BJ (cell line): ENCODE data around the gene ZNF670. TPM values are rescaled to one million over a fixed set of nuclear protein-coding genes. Genes with fewer than 3 reads are reported as not detected.

Experiments
- CTCF ChIA-PET: fragments of 350-600 bp; formaldehyde crosslinking; extraction: SDS; loops from one replicate; lab custom pipeline; 2021; ENCODE audit warnings: antibody characterized with exemption, inconsistent platforms; lab: Yijun Ruan, JAX
- POLR2A ChIA-PET: fragments of 300-600 bp; sonication (Branson Sonifier 250); formaldehyde crosslinking; extraction: SDS; loops from one replicate; lab custom pipeline; 2021; ENCODE audit warnings: antibody characterized with exemption; lab: Charles Lee
- DNase-seq: peaks from one replicate; pipeline ENCODE4 v3.0.0-alpha.2; 2011; ENCODE audit warnings: low read depth
- H3K27me3 ChIP-seq: 2 replicates; pipeline ENCODE4 v1.6.0; 2011; ENCODE audit warnings: low read length; ENCODE audit not compliant: control insufficient read depth, insufficient read depth
- H3K36me3 ChIP-seq: 2 replicates; pipeline ENCODE4 v1.5.1; 2011; ENCODE audit warnings: low read length; ENCODE audit not compliant: control insufficient read depth, insufficient read depth
- H3K4me3 ChIP-seq: 2 replicates; pipeline ENCODE4 v1.5.1; 2011; ENCODE audit warnings: low read depth, mild to moderate bottlenecking, control low read depth, low read length
- CTCF ChIP-seq: IDR thresholded peaks from 2 replicates; pipeline ENCODE4 v1.5.1; 2011; ENCODE audit warnings: low read depth, mild to moderate bottlenecking, control low read depth, inconsistent platforms, low read length, moderate library complexity; ENCODE audit not compliant: insufficient read depth
- polyA plus RNA-seq: library from polyadenylated mRNA; depleted of rRNA; stranded (reverse); fragments of >200 nt; gene quantifications from 2 replicates; pipeline ENCODE4 v1.2.3, GENCODE V29; 2011

Gene ZNF670
- polyA plus RNA-seq, 1 experiment = 0.66 TPM

GRCh38 chr1:247096112-247096511, 17.5 kb upstream of the ZNF670 start:
- Histone ChIP-seq H3K4me3 (no peak overlapping the region), H3K27me3 (no peaks in the 10 kb centered on the region), H3K36me3 (peaks cover 9% of the 10 kb centered on the region; the same call in 1 of the 2 replicates)
- TF ChIP-seq CTCF = no peak
- POLR2A ChIA-PET = no interaction called here
- DNase-seq = no peak
- CTCF ChIA-PET = no interaction called here

- POLR2A ChIA-PET = no interaction called here
- Histone ChIP-seq H3K4me3 (no peak overlapping the region), H3K27me3 (no peaks in the 10 kb centered on the region), H3K36me3 (no peaks in the 10 kb centered on the region)
- CTCF ChIA-PET = no interaction called here
- DNase-seq = no peak
- no peak for TF ChIP-seq CTCF
Measured at GRCh38 chr1:247090455-247090854, 11.8 kb upstream of the ZNF670 start.

DNA sequence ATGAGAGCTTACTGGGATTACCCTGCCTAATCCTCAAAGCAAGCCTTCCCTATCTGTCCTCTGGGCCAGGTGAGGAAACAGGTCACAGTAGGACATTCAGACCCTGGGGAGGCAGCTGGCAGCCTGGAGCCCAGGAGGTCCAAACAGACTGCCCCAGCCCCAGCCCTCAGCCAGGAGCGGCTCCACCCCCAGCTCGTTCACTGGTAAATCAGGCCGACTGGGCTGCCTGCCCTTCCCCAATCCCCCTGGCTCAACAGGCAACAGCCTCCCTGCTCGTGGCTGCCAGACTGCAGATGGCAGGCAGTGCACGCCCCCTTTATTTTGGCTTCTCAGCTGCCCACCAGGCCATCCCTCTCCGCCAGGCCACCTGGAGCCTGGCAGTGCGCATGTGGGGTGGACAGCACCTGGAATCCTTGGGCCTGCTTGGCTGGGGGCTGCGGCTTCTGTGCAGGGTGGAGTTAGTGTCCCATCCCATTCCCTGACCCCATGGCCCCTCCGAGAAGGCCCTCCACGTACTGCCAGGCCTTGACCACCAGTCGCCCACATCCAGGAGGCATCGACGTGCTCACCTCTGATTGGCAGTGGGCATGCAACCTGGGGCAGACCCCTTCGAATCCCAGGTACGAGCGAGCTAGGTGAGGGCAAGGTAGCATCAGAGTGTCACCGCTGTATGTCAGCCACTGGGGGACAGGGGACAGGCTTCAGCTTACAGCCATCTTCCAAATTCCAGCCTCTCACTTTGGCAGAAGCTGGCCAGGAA, 11.2 kb upstream of the ZNF670 start:
- POLR2A ChIA-PET = no interaction called here
- no peak for TF ChIP-seq CTCF

DNA sequence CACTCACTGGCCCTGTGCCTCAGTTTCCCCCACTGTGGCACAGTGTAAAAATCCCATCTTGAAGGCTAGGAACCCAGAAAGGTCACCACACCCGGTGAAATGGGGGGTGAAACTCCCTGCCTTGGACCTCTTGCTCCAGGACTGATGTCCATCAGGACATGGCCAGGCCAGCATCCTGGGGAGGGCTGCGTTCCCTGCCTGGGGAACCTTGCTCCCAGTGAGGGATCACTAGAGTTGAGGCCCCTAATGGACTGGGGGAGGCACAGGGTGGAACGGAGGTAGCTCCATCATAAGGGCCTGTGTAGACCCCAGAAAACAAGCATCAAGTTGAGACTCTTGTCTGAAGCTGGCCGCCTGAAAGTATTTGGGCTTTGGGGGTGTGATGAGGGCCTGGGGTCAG, 10.4 kb upstream of the ZNF670 start:
- no peak for TF ChIP-seq CTCF
- Histone ChIP-seq H3K4me3 (no peak overlapping the region), H3K36me3 (no peaks in the 10 kb centered on the region), H3K27me3 (no peaks in the 10 kb centered on the region)
- ChIA-PET POLR2A (no interaction called here), CTCF (interaction anchor here (0.9 kb wide), 1 partner anchor 10 kb away, joined by 3 read pairs; the partner anchor contains the start of gene ZNF670)
- DNase-seq = no peak

More for the DNA sequence above, 11.2 kb upstream of the ZNF670 start:
- Histone ChIP-seq H3K4me3 (no peak overlapping the region), H3K27me3 (no peaks in the 10 kb centered on the region), H3K36me3 (no peaks in the 10 kb centered on the region)
- no peak for DNase-seq
- CTCF ChIA-PET = no interaction called here

- POLR2A ChIA-PET = no interaction called here
- TF ChIP-seq CTCF = no peak
- DNase-seq = no peak
Measured at GRCh38 chr1:247087256-247087655, 8.6 kb upstream of the ZNF670 start.

More at GRCh38 chr1:247087256-247087655, 8.6 kb upstream of the ZNF670 start:
- CTCF ChIA-PET = interaction anchor here (0.8 kb wide), 1 partner anchor 14 kb away, joined by 3 read pairs; no protein-coding TSS in a partner anchor
- Histone ChIP-seq H3K27me3 (no peaks in the 10 kb centered on the region), H3K4me3 (no peak overlapping the region), H3K36me3 (no peaks in the 10 kb centered on the region)
